Trophoblast cell (in vitro differentiated cells and primary cell): ENCODE data around the gene RNF103.

ENCODE experiments used
- DNase-seq, 2 donors: peaks; one replicate each; pipeline ENCODE4 v3.0.0-alpha.2; 2016
- H2AFZ ChIP-seq: 2 replicates; pipeline ENCODE4 v1.6.1; 2013; ENCODE audit warnings: low read length, moderate library complexity, mild to moderate bottlenecking; ENCODE audit not compliant: insufficient read depth, poor library complexity
- H2AK5ac ChIP-seq: 2 replicates; pipeline ENCODE4 v1.6.1; 2013; ENCODE audit warnings: mild to moderate bottlenecking, low read length
- H2BK120ac ChIP-seq: 2 replicates; pipeline ENCODE4 v1.6.1; 2013; ENCODE audit warnings: low read length, mild to moderate bottlenecking, moderate library complexity; ENCODE audit not compliant: insufficient read depth, poor library complexity
- H2BK12ac ChIP-seq: 2 replicates; pipeline ENCODE4 v1.6.1; 2013; ENCODE audit warnings: mild to moderate bottlenecking, low read length, moderate library complexity
- H2BK5ac ChIP-seq: 2 replicates; pipeline ENCODE4 v1.6.1; 2013; ENCODE audit warnings: low read length, low read depth, moderate library complexity, mild to moderate bottlenecking; ENCODE audit not compliant: poor library complexity
- H3K14ac ChIP-seq: 2 replicates; pipeline ENCODE4 v1.6.1; 2013; ENCODE audit warnings: mild to moderate bottlenecking, low read length
- H3K18ac ChIP-seq: 2 replicates; pipeline ENCODE4 v1.6.1; 2013; ENCODE audit warnings: mild to moderate bottlenecking, low read length
- H3K23ac ChIP-seq: 2 replicates; pipeline ENCODE4 v1.6.1; 2013; ENCODE audit warnings: low read length
- H3K27ac ChIP-seq: 2 replicates; pipeline ENCODE4 v1.5.1; 2013; ENCODE audit warnings: low read depth, mild to moderate bottlenecking, inconsistent platforms, low read length, moderate library complexity
- H3K27me3 ChIP-seq: 2 replicates; pipeline ENCODE4 v1.6.1; 2013; ENCODE audit warnings: inconsistent platforms, mild to moderate bottlenecking, low read length, moderate library complexity; ENCODE audit not compliant: insufficient read depth
- H3K36me3 ChIP-seq, 2 experiments: 1 replicate in 1 of 2; 2 replicates in 1 of 2; pipeline ENCODE4 v1.6.1; 2013; ENCODE audit warnings: low read length in 2 of 2, mild to moderate bottlenecking in 2 of 2, moderate library complexity in 1 of 2; ENCODE audit not compliant: insufficient read depth in 2 of 2, control insufficient read depth in 1 of 2
- H3K4ac ChIP-seq: 2 replicates; pipeline ENCODE4 v1.6.1; 2013; ENCODE audit warnings: low read depth, mild to moderate bottlenecking, low read length, moderate library complexity
- H3K4me1 ChIP-seq, 2 experiments: 1 replicate in 1 of 2; 2 replicates in 1 of 2; pipeline ENCODE4 v1.6.1; 2013; ENCODE audit warnings: low read length in 2 of 2, mild to moderate bottlenecking in 2 of 2, moderate library complexity in 1 of 2; ENCODE audit not compliant: insufficient read depth in 2 of 2, control insufficient read depth in 1 of 2
- H3K4me2 ChIP-seq: 2 replicates; pipeline ENCODE4 v1.6.1; 2013; ENCODE audit warnings: inconsistent platforms, mild to moderate bottlenecking, low read length, moderate library complexity
- H3K4me3 ChIP-seq: 2 replicates; pipeline ENCODE4 v1.5.1; 2013; ENCODE audit warnings: mild to moderate bottlenecking, low read depth, low read length, inconsistent platforms
- H3K79me1 ChIP-seq: one replicate; pipeline ENCODE4 v1.6.1; 2013; ENCODE audit warnings: low read length
- H3K79me2 ChIP-seq: 2 replicates; pipeline ENCODE4 v1.6.1; 2013; ENCODE audit warnings: low read length, mild to moderate bottlenecking; ENCODE audit not compliant: control insufficient read depth, insufficient read depth, poor library complexity
- H3K9ac ChIP-seq: 2 replicates; pipeline ENCODE4 v1.6.1; 2013; ENCODE audit warnings: mild to moderate bottlenecking, low read length
- H3K9me3 ChIP-seq: 2 replicates; pipeline ENCODE4 v1.6.1; 2013; ENCODE audit warnings: low read depth, mild to moderate bottlenecking, control low read depth, inconsistent platforms, low read length; ENCODE audit not compliant: insufficient read depth
- H4K12ac ChIP-seq: 2 replicates; pipeline ENCODE4 v1.6.1; 2013; ENCODE audit warnings: low read depth, mild to moderate bottlenecking, low read length, moderate library complexity
- H4K8ac ChIP-seq: 2 replicates; pipeline ENCODE4 v1.6.1; 2013; ENCODE audit warnings: low read depth, mild to moderate bottlenecking, low read length, moderate library complexity
- H4K91ac ChIP-seq: one replicate; pipeline ENCODE4 v1.6.1; 2013; ENCODE audit warnings: low read depth, mild to moderate bottlenecking, low read length, moderate library complexity
- WGBS: extraction: QIAGEN DNeasy Blood & Tissue Kit; methylation state at CpG from one replicate; pipeline ENCODE4 v1.1.7; 2013; ENCODE audit warnings: missing lambda C conversion rate; ENCODE audit not compliant: insufficient read length, insufficient coverage; ENCODE audit errors: extremely low coverage; 5-methylcytosine and 5-hydroxymethylcytosine counted together

The RNF103 gene

GRCh38 chr2:86603905-86604304 is 19.8 kb downstream of the RNF103 start:
- Histone ChIP-seq H3K79me2 (no peaks in the 10 kb centered on the region), H3K4ac (no peak overlapping the region), H3K9me3 (no peaks in the 10 kb centered on the region), H2AFZ (no peak overlapping the region), H4K91ac (no peak overlapping the region), H2AK5ac (no peak overlapping the region), H4K8ac (no peak overlapping the region), H3K27me3 (no peaks in the 10 kb centered on the region), H3K36me3 (peaks cover 4 to 10% of the 10 kb centered on the region in 2 experiments), H3K4me1 (no peaks in the 10 kb centered on the region), H3K4me3 (no peak overlapping the region), H3K18ac (no peak overlapping the region), H2BK120ac (no peak overlapping the region), H4K12ac (no peak overlapping the region), H3K27ac (no peak overlapping the region), H3K79me1 (no peaks in the 10 kb centered on the region), H3K23ac (no peak overlapping the region), H3K14ac (no peak overlapping the region), H3K4me2 (no peak overlapping the region), H2BK12ac (no peak overlapping the region), H2BK5ac (no peak overlapping the region), H3K9ac (no peak overlapping the region)
- WGBS, result no CpG with 5 or more reads among the region's 4 CpGs
- no peak for DNase-seq

- Histone ChIP-seq H4K8ac (no peak overlapping the region), H3K4me3 (no peak overlapping the region), H2BK12ac (no peak overlapping the region), H4K12ac (no peak overlapping the region), H3K18ac (no peak overlapping the region), H3K9me3 (no peaks in the 10 kb centered on the region), H2AK5ac (no peak overlapping the region), H3K36me3 (peaks cover 0 to 2% of the 10 kb centered on the region in 2 experiments), H3K4ac (no peak overlapping the region), H2BK5ac (no peak overlapping the region), H3K9ac (no peak overlapping the region), H2BK120ac (no peak overlapping the region), H4K91ac (no peak overlapping the region), H3K14ac (no peak overlapping the region), H3K27me3 (no peaks in the 10 kb centered on the region), H2AFZ (no peak overlapping the region), H3K79me1 (no peaks in the 10 kb centered on the region), H3K4me2 (no peak overlapping the region), H3K4me1 (no peaks in the 10 kb centered on the region), H3K23ac (no peak overlapping the region), H3K79me2 (no peaks in the 10 kb centered on the region), H3K27ac (no peak overlapping the region)
- no CpG with 5 or more reads among the region's 2 CpGs for WGBS
- DNase-seq, result peak in 1 of 2 donors; percentile 62
Measured at GRCh38 chr2:86598966-86599365, 24.7 kb downstream of the RNF103 start.

GRCh38 chr2:86596118-86596517 is 27.5 kb downstream of the RNF103 start:
- no peak overlapping the region for H2BK5ac ChIP-seq
- H3K9me3 ChIP-seq, result no peaks in the 10 kb centered on the region
- no peak overlapping the region for H3K14ac ChIP-seq
- H3K36me3 ChIP-seq, result no peaks in the 10 kb centered on the region
- no peak overlapping the region for H4K8ac ChIP-seq
- H3K79me1 ChIP-seq, result no peaks in the 10 kb centered on the region
- no peak overlapping the region for H4K91ac ChIP-seq
- no peak overlapping the region for H3K9ac ChIP-seq
- no peak overlapping the region for H3K18ac ChIP-seq
- no peak overlapping the region for H3K23ac ChIP-seq
- H2AFZ ChIP-seq, result no peak overlapping the region
- H2BK120ac ChIP-seq, result no peak overlapping the region
- no peak overlapping the region for H2BK12ac ChIP-seq
- H3K4me1 ChIP-seq, result no peaks in the 10 kb centered on the region
- no peak overlapping the region for H3K4me3 ChIP-seq
- H3K27ac ChIP-seq, result no peak overlapping the region
- no peaks in the 10 kb centered on the region for H3K27me3 ChIP-seq
- H3K4me2 ChIP-seq, result no peak overlapping the region
- H3K4ac ChIP-seq, result no peak overlapping the region
- no CpG with 5 or more reads among the region's 2 CpGs for WGBS
- H3K79me2 ChIP-seq, result no peaks in the 10 kb centered on the region
- no peak overlapping the region for H2AK5ac ChIP-seq
- DNase-seq, result no peak
- no peak overlapping the region for H4K12ac ChIP-seq

- no peaks in the 10 kb centered on the region for H3K79me1 ChIP-seq
- no peak overlapping the region for H2BK120ac ChIP-seq
- H3K27me3 ChIP-seq, result no peaks in the 10 kb centered on the region
- H3K18ac ChIP-seq, result no peak overlapping the region
- H3K9ac ChIP-seq, result no peak overlapping the region
- no peak for DNase-seq
- H2BK5ac ChIP-seq, result no peak overlapping the region
- no peak overlapping the region for H3K23ac ChIP-seq
- H3K4me1 ChIP-seq, result no peaks in the 10 kb centered on the region
- H2AFZ ChIP-seq, result no peak overlapping the region
- no peak overlapping the region for H3K4ac ChIP-seq
- H4K8ac ChIP-seq, result no peak overlapping the region
- no peak overlapping the region for H3K4me3 ChIP-seq
- no peak overlapping the region for H4K12ac ChIP-seq
- H3K79me2 ChIP-seq, result no peaks in the 10 kb centered on the region
- H2BK12ac ChIP-seq, result no peak overlapping the region
- no peaks in the 10 kb centered on the region for H3K9me3 ChIP-seq
- no peak overlapping the region for H3K27ac ChIP-seq
- H2AK5ac ChIP-seq, result no peak overlapping the region
- H3K14ac ChIP-seq, result no peak overlapping the region
- H3K36me3 ChIP-seq, result no peaks in the 10 kb centered on the region
- WGBS, result no CpG with 5 or more reads among the region's 2 CpGs
- H3K4me2 ChIP-seq, result no peak overlapping the region
- H4K91ac ChIP-seq, result no peak overlapping the region
Measured at GRCh38 chr2:86593266-86593665, 30.4 kb downstream of the RNF103 start.
